Endodermal cell (in vitro differentiated cells): ENCODE results near the gene SPTB. TPM values are rescaled to one million over a fixed set of nuclear protein-coding genes. Genes with fewer than 3 reads are reported as not detected.

Source experiments
- DNase-seq: peaks from one replicate; pipeline ENCODE4 v3.0.0-alpha.2; 2017
- H3K27ac ChIP-seq: 2 replicates; pipeline ENCODE4 v1.5.1; 2013; ENCODE audit warnings: mild to moderate bottlenecking, low read depth, low read length, moderate library complexity
- H3K27me3 ChIP-seq: 2 replicates; pipeline ENCODE4 v1.6.1; 2013; ENCODE audit warnings: mild to moderate bottlenecking, low read length, moderate library complexity; ENCODE audit not compliant: insufficient read depth, control insufficient read depth, poor library complexity, severe bottlenecking
- H3K36me3 ChIP-seq: 2 replicates; pipeline ENCODE4 v1.7.0; 2013; ENCODE audit warnings: mild to moderate bottlenecking, low read length, moderate library complexity; ENCODE audit not compliant: control insufficient read depth, insufficient read depth
- H3K4me1 ChIP-seq: one replicate; pipeline ENCODE4 v1.7.0; 2013; ENCODE audit warnings: low read length; ENCODE audit not compliant: control insufficient read depth, insufficient read depth
- H3K4me3 ChIP-seq: 2 replicates; pipeline ENCODE4 v1.5.1; 2013; ENCODE audit warnings: mild to moderate bottlenecking, low read length, moderate library complexity
- H3K9ac ChIP-seq: 2 replicates; pipeline ENCODE4 v1.6.1; 2013; ENCODE audit warnings: mild to moderate bottlenecking, low read length, moderate library complexity; ENCODE audit not compliant: poor library complexity, severe bottlenecking; ENCODE audit errors: extremely low read depth
- H3K9me3 ChIP-seq: 2 replicates; pipeline ENCODE4 v1.6.1; 2013; ENCODE audit warnings: mild to moderate bottlenecking, low read length, moderate library complexity; ENCODE audit not compliant: control insufficient read depth
- H3K27ac Mint-ChIP-seq: 2 replicates; pipeline ENCODE4 v1.8.0; 2020; ENCODE audit warnings: mixed read lengths
- H3K27me3 Mint-ChIP-seq: 2 replicates; pipeline ENCODE4 v1.8.0; 2021; ENCODE audit warnings: mild to moderate bottlenecking, mixed read lengths; ENCODE audit not compliant: insufficient read depth
- H3K36me3 Mint-ChIP-seq: 2 replicates; pipeline ENCODE4 v1.8.0; 2020; ENCODE audit warnings: low read depth, mixed read lengths
- H3K4me1 Mint-ChIP-seq: 2 replicates; pipeline ENCODE4 v1.8.0; 2020; ENCODE audit warnings: mixed read lengths
- H3K4me3 Mint-ChIP-seq: 2 replicates; pipeline ENCODE4 v1.8.0; 2020; ENCODE audit warnings: mild to moderate bottlenecking, moderate library complexity, mixed read lengths
- H3K9me3 Mint-ChIP-seq: 2 replicates; pipeline ENCODE4 v1.8.0; 2020; ENCODE audit warnings: mild to moderate bottlenecking, mixed read lengths
- CTCF ChIP-seq: fragments of 200-600 bp; sonication (generic); conservative IDR thresholded peaks from 2 replicates; pipeline ENCODE4 v1.5.0; 2021; ENCODE audit warnings: antibody characterized with exemption, mild to moderate bottlenecking
- WGBS, 2 experiments: methylation state at CpG; one replicate each; pipeline versions ENCODE4 v1.1.5 to v1.1.7; 2013; ENCODE audit warnings: missing lambda C conversion rate in 2 of 2, mixed read lengths in 1 of 2; ENCODE audit not compliant: insufficient coverage in 1 of 2, insufficient read length in 1 of 2; 5-methylcytosine and 5-hydroxymethylcytosine counted together
- total RNA-seq, 2 donors: library from RNA; stranded (reverse); fragmentation: NEBNext Ultra II Directional in 1 of 2; extraction: Animal tissue kit (Norgen Biotek cat#: 25700) in 1 of 2; gene quantifications; 2 replicates in 1 of 2; 3 replicates in 1 of 2; pipeline ENCODE4 v1.2.1, GENCODE V29; 2021

The SPTB gene
- total RNA-seq, 2 donors from 2014 or later, result 0.77 to 1.4 TPM

DNA sequence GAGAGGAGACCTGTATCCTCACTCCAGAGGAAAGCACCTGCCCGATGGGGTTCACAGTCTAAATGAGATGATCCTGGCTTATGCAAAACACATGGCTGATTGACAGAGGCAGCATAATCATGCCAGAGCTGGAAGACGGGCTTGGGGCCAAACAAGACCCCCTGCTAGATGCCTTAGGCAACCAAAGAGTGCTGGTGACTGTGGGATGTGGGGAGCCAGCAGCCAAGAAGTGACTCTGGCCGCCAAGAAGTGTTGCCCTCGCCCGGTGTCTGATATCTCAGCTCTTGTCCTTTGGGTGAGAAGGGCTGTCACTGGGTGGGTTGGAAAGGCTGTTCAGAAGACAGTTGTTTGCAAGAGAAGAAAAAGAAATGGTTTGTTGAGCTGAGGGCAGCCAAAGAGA lies 118.8 kb downstream of the SPTB start:
- no peaks in the 10 kb centered on the region for H3K27me3 ChIP-seq
- H3K36me3 Mint-ChIP-seq, result no peaks in the 10 kb centered on the region
- no peak overlapping the region for H3K27ac Mint-ChIP-seq
- H3K4me1 Mint-ChIP-seq, result peaks cover 49% of the 10 kb centered on the region
- H3K4me1 ChIP-seq, result peaks cover 29% of the 10 kb centered on the region
- DNase-seq, result no peak
- H3K4me3 ChIP-seq, result no peak overlapping the region
- H3K4me3 Mint-ChIP-seq, result no peak overlapping the region
- peaks cover 3% of the 10 kb centered on the region for H3K9me3 Mint-ChIP-seq
- H3K27ac ChIP-seq, result no peak overlapping the region
- H3K9ac ChIP-seq, result no peak overlapping the region
- H3K27me3 Mint-ChIP-seq, result peaks cover 36% of the 10 kb centered on the region
- TF ChIP-seq CTCF, result no peak
- WGBS, 2 experiments, result 73 to 89% methylated on average over 2 to 5 of the region's 5 CpGs
- H3K9me3 ChIP-seq, result no peaks in the 10 kb centered on the region
- no peaks in the 10 kb centered on the region for H3K36me3 ChIP-seq

DNA sequence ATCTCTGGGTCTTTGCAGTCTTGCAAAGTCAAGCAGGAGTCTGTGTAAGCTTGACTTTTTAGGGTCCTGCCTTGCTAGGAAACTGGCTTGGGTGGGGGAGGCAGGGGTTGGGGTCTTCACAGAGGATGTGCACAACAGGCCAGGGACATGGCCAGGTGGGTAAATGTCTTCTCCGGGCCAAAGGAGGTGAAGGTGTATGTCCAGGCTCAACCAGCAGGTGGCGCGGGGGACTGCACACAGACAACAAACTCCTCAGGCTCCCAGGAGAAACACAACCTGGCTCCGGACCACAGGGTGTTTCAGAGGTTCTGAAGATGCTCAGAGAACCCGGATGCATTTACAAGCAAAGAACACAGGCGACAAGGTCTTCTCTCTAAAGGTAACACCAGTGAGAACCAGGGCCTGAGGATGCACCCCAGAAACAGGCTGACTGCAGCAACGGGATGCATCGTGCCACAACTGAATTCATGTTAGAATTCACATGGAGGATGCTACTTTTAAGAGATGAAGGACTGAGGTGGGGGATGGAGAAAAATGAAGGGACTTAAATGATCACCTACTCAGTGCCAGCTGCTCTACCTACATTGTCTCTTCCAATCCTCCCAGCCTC lies 119.5 kb downstream of the SPTB start:
- Mint-ChIP-seq H3K36me3 (no peaks in the 10 kb centered on the region), H3K4me1 (peaks cover 49% of the 10 kb centered on the region), H3K4me3 (no peak overlapping the region), H3K27me3 (peaks cover 38% of the 10 kb centered on the region), H3K27ac (no peak overlapping the region), H3K9me3 (peaks cover 3% of the 10 kb centered on the region)
- peak; percentile 86 for TF ChIP-seq CTCF
- WGBS, 2 experiments, result 63 to 70% methylated on average over 8 of the region's 8 CpGs
- Histone ChIP-seq H3K36me3 (no peaks in the 10 kb centered on the region), H3K4me3 (no peak overlapping the region), H3K27me3 (no peaks in the 10 kb centered on the region), H3K27ac (no peak overlapping the region), H3K9me3 (no peaks in the 10 kb centered on the region), H3K9ac (no peak overlapping the region), H3K4me1 (peaks cover 29% of the 10 kb centered on the region)
- DNase-seq, result peak; percentile 94

GRCh38 chr14:64759555-64759938 lies 120.2 kb downstream of the SPTB start:
- Mint-ChIP-seq H3K4me3 (no peak overlapping the region), H3K9me3 (peaks cover 3% of the 10 kb centered on the region), H3K27me3 (peaks cover 42% of the 10 kb centered on the region), H3K4me1 (peaks cover 47% of the 10 kb centered on the region), H3K27ac (peak overlapping the region; percentile 39), H3K36me3 (no peaks in the 10 kb centered on the region)
- Histone ChIP-seq H3K36me3 (no peaks in the 10 kb centered on the region), H3K4me1 (peaks cover 29% of the 10 kb centered on the region), H3K4me3 (no peak overlapping the region), H3K27ac (no peak overlapping the region), H3K9ac (no peak overlapping the region), H3K27me3 (no peaks in the 10 kb centered on the region), H3K9me3 (no peaks in the 10 kb centered on the region)
- 94 to 98% methylated on average over 5 to 6 of the region's 6 CpGs for WGBS, 2 experiments
- no peak for TF ChIP-seq CTCF
- no peak for DNase-seq
